BJ (cell line): ENCODE data around the gene ZC3H13. TPM values are rescaled to one million over a fixed set of nuclear protein-coding genes. Genes with fewer than 3 reads are reported as not detected.

Experiments
- CTCF ChIA-PET: fragments of 350-600 bp; formaldehyde crosslinking; extraction: SDS; loops from one replicate; lab custom pipeline; 2021; ENCODE audit warnings: antibody characterized with exemption, inconsistent platforms; lab: Yijun Ruan, JAX
- POLR2A ChIA-PET: fragments of 300-600 bp; sonication (Branson Sonifier 250); formaldehyde crosslinking; extraction: SDS; loops from one replicate; lab custom pipeline; 2021; ENCODE audit warnings: antibody characterized with exemption; lab: Charles Lee
- DNase-seq: peaks from one replicate; pipeline ENCODE4 v3.0.0-alpha.2; 2011; ENCODE audit warnings: low read depth
- H3K27me3 ChIP-seq: 2 replicates; pipeline ENCODE4 v1.6.0; 2011; ENCODE audit warnings: low read length; ENCODE audit not compliant: control insufficient read depth, insufficient read depth
- H3K36me3 ChIP-seq: 2 replicates; pipeline ENCODE4 v1.5.1; 2011; ENCODE audit warnings: low read length; ENCODE audit not compliant: control insufficient read depth, insufficient read depth
- H3K4me3 ChIP-seq: 2 replicates; pipeline ENCODE4 v1.5.1; 2011; ENCODE audit warnings: low read depth, mild to moderate bottlenecking, control low read depth, low read length
- polyA plus RNA-seq: library from polyadenylated mRNA; depleted of rRNA; stranded (reverse); fragments of >200 nt; gene quantifications from 2 replicates; pipeline ENCODE4 v1.2.3, GENCODE V29; 2011; rRNA removed
- TF ChIP-seq, protein P1 (sequence below): IDR thresholded peaks from 2 replicates; pipeline ENCODE4 v1.5.1; 2011; ENCODE audit warnings: low read depth, mild to moderate bottlenecking, control low read depth, inconsistent platforms, low read length, moderate library complexity; ENCODE audit not compliant: insufficient read depth

Gene ZC3H13
- polyA plus RNA-seq, 1 experiment, result 1.9 TPM

DNA sequence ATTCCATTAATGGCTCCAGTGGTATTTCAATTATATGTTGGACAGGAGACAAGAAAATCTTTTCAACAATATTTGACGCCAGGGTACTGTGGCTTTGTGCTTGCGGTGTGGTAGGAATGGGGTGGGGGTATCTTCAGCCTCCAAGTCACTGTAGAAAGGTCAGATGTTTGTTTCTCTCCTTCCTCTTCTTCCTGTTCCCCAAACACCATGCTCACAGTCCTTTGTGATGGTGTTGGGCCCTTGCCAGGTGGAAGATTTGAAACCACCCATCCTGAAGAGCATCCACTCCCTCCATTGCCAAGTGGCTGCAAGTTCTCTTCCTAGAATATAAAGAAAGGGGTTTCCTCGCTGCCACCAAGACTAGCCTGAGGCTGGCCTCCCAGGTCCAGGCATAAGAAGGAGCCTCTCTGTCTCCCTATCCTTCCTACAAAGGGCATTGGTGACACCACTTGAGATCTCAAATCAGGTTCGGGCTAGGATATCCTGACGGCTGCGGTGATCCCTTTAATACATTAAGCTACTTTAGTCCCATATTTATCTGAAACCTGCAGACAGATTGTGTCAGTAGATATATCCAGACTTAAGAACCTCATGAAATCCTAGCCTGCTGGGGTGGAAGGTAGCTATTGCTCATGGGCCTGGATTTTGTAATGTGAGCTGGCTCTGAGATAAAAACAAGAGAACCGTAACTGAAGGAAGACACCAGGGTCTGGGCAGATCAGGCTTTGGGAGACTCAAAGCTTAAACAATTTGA, 136.7 kb downstream of the ZC3H13 start:
- POLR2A ChIA-PET, result no interaction called here
- Histone ChIP-seq H3K27me3 (no peaks in the 10 kb centered on the region), H3K4me3 (no peak overlapping the region), H3K36me3 (no peaks in the 10 kb centered on the region)
- TF ChIP-seq, protein P1, sequence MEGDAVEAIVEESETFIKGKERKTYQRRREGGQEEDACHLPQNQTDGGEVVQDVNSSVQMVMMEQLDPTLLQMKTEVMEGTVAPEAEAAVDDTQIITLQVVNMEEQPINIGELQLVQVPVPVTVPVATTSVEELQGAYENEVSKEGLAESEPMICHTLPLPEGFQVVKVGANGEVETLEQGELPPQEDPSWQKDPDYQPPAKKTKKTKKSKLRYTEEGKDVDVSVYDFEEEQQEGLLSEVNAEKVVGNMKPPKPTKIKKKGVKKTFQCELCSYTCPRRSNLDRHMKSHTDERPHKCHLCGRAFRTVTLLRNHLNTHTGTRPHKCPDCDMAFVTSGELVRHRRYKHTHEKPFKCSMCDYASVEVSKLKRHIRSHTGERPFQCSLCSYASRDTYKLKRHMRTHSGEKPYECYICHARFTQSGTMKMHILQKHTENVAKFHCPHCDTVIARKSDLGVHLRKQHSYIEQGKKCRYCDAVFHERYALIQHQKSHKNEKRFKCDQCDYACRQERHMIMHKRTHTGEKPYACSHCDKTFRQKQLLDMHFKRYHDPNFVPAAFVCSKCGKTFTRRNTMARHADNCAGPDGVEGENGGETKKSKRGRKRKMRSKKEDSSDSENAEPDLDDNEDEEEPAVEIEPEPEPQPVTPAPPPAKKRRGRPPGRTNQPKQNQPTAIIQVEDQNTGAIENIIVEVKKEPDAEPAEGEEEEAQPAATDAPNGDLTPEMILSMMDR, result no peak
- CTCF ChIA-PET, result no interaction called here
- DNase-seq, result no peak

DNA sequence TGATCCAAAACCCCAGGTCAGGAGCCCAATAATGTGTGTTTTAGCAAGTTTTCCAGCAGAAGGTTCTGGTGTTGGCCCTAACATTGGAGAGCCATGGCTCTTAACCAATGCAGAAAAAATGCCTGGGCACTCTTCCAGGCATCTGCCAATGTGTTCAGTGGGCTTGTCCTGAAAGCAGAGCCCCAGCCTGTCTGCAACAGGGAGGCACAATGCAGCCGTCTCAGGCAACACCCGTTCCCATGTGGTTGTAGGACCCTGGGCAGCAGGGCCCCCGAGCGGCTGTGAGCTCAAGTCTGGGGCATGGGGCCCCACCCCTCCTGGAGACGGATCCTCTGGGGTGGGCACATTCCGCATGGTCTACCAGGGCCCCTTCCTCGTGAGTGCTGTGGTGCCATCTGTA, 142.9 kb downstream of the ZC3H13 start:
- no peak for DNase-seq
- TF ChIP-seq, protein P1, result no peak
- Histone ChIP-seq H3K4me3 (no peak overlapping the region), H3K36me3 (no peaks in the 10 kb centered on the region), H3K27me3 (no peaks in the 10 kb centered on the region; the same call in 1 of the 2 replicates)
- ChIA-PET POLR2A (no interaction called here), CTCF (no interaction called here)

DNA sequence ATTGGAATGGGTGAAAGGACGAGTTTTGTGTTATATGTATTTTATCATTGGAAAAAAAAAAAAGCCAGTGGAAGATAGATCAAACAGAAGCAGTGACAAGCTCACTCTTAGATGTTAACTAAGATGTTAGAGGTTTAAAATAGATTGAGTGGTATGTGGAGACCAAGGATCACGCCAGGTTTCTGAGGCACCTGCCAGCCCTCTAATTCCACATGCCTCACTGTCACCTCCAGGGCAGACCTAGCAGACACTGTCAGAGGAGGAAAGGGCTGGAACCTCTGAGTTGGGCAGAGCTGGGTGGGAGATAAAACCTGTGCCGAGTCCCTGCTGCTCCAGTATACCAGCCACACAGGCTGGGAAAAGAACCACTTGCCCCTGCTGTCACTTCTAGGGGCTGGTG, 143.5 kb downstream of the ZC3H13 start:
- TF ChIP-seq, protein P1, result no peak
- CTCF ChIA-PET, result no interaction called here
- DNase-seq, result no peak
- Histone ChIP-seq H3K36me3 (no peaks in the 10 kb centered on the region), H3K27me3 (no peaks in the 10 kb centered on the region; the same call in 1 of the 2 replicates), H3K4me3 (no peak overlapping the region)
- POLR2A ChIA-PET, result no interaction called here

DNA sequence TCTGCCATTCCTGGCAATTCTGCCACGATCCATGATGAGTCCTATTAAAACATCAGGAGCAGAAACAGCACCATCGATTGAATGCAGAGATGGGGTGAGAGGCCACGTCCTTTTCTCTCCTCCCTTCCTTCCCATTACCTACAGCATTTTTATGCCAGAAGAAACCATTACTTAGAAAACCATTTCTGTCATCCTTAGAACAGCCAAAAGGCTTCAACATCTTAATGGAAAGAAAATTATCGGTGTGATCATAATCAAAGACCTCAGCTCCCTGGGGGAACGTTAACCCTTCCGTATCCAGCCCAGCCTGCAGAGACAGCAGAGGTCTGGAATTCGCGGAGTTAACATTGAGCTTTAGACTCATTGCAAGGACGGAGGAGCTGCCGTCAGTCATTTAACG, 145.0 kb downstream of the ZC3H13 start:
- POLR2A ChIA-PET, result no interaction called here

More for the DNA sequence above, 145.0 kb downstream of the ZC3H13 start:
- TF ChIP-seq, protein P1, result no peak
- Histone ChIP-seq H3K36me3 (no peaks in the 10 kb centered on the region), H3K4me3 (no peak overlapping the region), H3K27me3 (no peaks in the 10 kb centered on the region; the same call in 1 of the 2 replicates)
- no peak for DNase-seq
- CTCF ChIA-PET, result no interaction called here

Other genes with a start within 250 kb of the ZC3H13 start
- gene SIAH3, start 201.0 kb downstream of the ZC3H13 start, polyA plus RNA-seq, result not detected in 2 replicates
- not detected in 2 replicates for gene CPB2, start 52.3 kb upstream of the ZC3H13 start, polyA plus RNA-seq
- 0.06 TPM in 1 of 2 replicates, not detected in the other for gene LCP1, start 129.4 kb upstream of the ZC3H13 start, polyA plus RNA-seq
- not detected in 2 replicates for gene LRRC63, start 159.2 kb upstream of the ZC3H13 start, polyA plus RNA-seq